Measurements from ENCODE around the gene PALD1.

- no peak for TF ChIP-seq CTCF (conservative IDR thresholded peaks at IDR 0.05; ENCODE audit: low read depth in 2 of 2)
- no peak for TF ChIP-seq STAT1 (IDR thresholded peaks at IDR 0.05; ENCODE audit: unreplicated experiment)
- TF ChIP-seq ETS1 (IDR thresholded peaks at IDR 0.05) = no peak
- TF ChIP-seq ZNF331 (CRISPR knock-in tag; IDR thresholded peaks at IDR 0.05; ENCODE audit: low read depth) = no peak
- TF ChIP-seq POLR2AphosphoS5 (IDR thresholded peaks at IDR 0.05; ENCODE audit: low read depth) = no peak
- TF ChIP-seq REST (IDR thresholded peaks at IDR 0.05; ENCODE audit: unreplicated experiment) = no peak
- no peak for TF ChIP-seq EZH2 (IDR thresholded peaks at IDR 0.05; ENCODE audit: low read depth, unreplicated experiment)
- no peak for TF ChIP-seq JUNB (IDR thresholded peaks at IDR 0.05; ENCODE audit: unreplicated experiment)
- TF ChIP-seq CREB1 (CRISPR knock-in tag; IDR thresholded peaks at IDR 0.05; ENCODE audit: low read depth) = no peak
- TF ChIP-seq ZNF114 (CRISPR knock-in tag; IDR thresholded peaks at IDR 0.05) = no peak
- TF ChIP-seq EZH2phosphoT487 (IDR thresholded peaks at IDR 0.05; ENCODE audit: unreplicated experiment) = no peak
- TF ChIP-seq ZNF462 (CRISPR knock-in tag; IDR thresholded peaks at IDR 0.05) = no peak
- TF ChIP-seq NANOG (IDR thresholded peaks at IDR 0.05; ENCODE audit: borderline replicate concordance) = no peak
These were observed 45.0 kb downstream of the PALD1 start for GRCh38 chr10:70523549-70523948.
